SK-N-MC (cell line): ENCODE results near the gene FBH1.

ENCODE experiments used
- DNase-seq: peaks from one replicate; pipeline ENCODE4 v3.0.0-alpha.2; 2011; ENCODE audit warnings: low read depth, low spot score
- H3K27ac ChIP-seq: fragments of 200-600 bp; sonication (generic); 2 replicates; pipeline ENCODE4 v1.5.1; 2016; ENCODE audit warnings: mixed run types
- H3K36me3 ChIP-seq: fragments of 200-600 bp; sonication (generic); 2 replicates; pipeline ENCODE4 v1.6.1; 2017; ENCODE audit warnings: antibody characterized with exemption, low read length, mixed read lengths; ENCODE audit not compliant: insufficient read depth
- H3K4me3 ChIP-seq: fragments of 200-600 bp; sonication (generic); 2 replicates; pipeline ENCODE4 v1.5.1; 2016
- H3K9ac ChIP-seq: fragments of 200-600 bp; sonication (generic); 2 replicates; pipeline ENCODE4 v1.8.0; 2017; ENCODE audit warnings: mixed run types, mixed read lengths; ENCODE audit not compliant: insufficient read length
- H3K9me3 ChIP-seq: fragments of 200-600 bp; sonication (generic); 2 replicates; pipeline ENCODE4 v1.6.1; 2017; ENCODE audit warnings: low read depth, mild to moderate bottlenecking, antibody characterized with exemption, low read length, moderate library complexity, mixed read lengths
- EZH2 ChIP-seq: fragments of 200-600 bp; sonication (generic); IDR thresholded peaks from one replicate; pipeline ENCODE4 v1.6.1; 2017; ENCODE audit warnings: antibody characterized with exemption
- FOXP2 ChIP-seq: optimal IDR thresholded peaks from 2 replicates; pipeline ENCODE3; 2011; ENCODE audit warnings: mild to moderate bottlenecking, moderate library complexity; ENCODE audit not compliant: insufficient read depth; ENCODE audit errors: extremely low read length, control extremely low read depth
- POLR2AphosphoS5 ChIP-seq: IDR thresholded peaks from 2 replicates; pipeline ENCODE4 v1.6.1; 2012; ENCODE audit warnings: mild to moderate bottlenecking, low read depth, low read length, borderline replicate concordance

The FBH1 gene

GRCh38 chr10:5951167-5951711, 61.2 kb downstream of the FBH1 start:
- Histone ChIP-seq H3K36me3 (no peaks in the 10 kb centered on the region), H3K9me3 (no peaks in the 10 kb centered on the region), H3K27ac (no peak overlapping the region), H3K9ac (no peak overlapping the region), H3K4me3 (no peak overlapping the region)
- TF ChIP-seq FOXP2, result no peak
- TF ChIP-seq EZH2, result no peak
- no peak for TF ChIP-seq POLR2AphosphoS5
- DNase-seq, result no peak

GRCh38 chr10:5951721-5952407, 61.8 kb downstream of the FBH1 start:
- no peaks in the 10 kb centered on the region for H3K36me3 ChIP-seq
- H3K27ac ChIP-seq, result no peak overlapping the region
- DNase-seq, result no peak
- TF ChIP-seq EZH2 (no peak), POLR2AphosphoS5 (no peak), FOXP2 (no peak)
- H3K9ac ChIP-seq, result no peak overlapping the region
- H3K9me3 ChIP-seq, result no peaks in the 10 kb centered on the region
- H3K4me3 ChIP-seq, result no peak overlapping the region

- DNase-seq, result no peak
- TF ChIP-seq EZH2 (no peak), FOXP2 (no peak), POLR2AphosphoS5 (no peak)
- Histone ChIP-seq H3K36me3 (no peaks in the 10 kb centered on the region), H3K4me3 (no peak overlapping the region), H3K9me3 (no peaks in the 10 kb centered on the region), H3K9ac (no peak overlapping the region), H3K27ac (no peak overlapping the region)
Observed at GRCh38 chr10:5952731-5953385, 62.8 kb downstream of the FBH1 start.

DNA sequence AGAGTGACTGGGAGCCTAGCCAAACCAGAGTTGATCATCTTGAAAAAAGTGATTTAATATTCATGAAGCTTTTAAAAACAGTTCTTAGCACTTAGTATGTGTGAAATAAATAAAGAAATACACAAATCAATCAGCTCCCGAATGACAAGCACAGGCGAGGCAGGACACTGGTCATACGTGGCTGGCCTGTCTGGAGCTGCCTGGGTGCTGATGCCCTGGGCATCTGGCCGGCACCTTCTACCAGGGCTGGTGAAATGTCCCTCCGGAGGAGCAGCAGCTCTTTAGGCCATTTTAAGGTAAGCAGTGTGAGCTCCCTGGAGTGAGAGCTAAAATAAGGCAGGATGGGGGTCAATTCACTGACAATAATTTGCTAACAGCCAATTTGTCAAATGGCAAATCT, 63.6 kb downstream of the FBH1 start:
- DNase-seq, result no peak
- H3K4me3 ChIP-seq, result no peak overlapping the region
- H3K27ac ChIP-seq, result no peak overlapping the region
- no peak for TF ChIP-seq EZH2
- TF ChIP-seq POLR2AphosphoS5, result no peak
- no peak for TF ChIP-seq FOXP2
- H3K36me3 ChIP-seq, result no peaks in the 10 kb centered on the region
- H3K9me3 ChIP-seq, result no peaks in the 10 kb centered on the region
- no peak overlapping the region for H3K9ac ChIP-seq

DNA sequence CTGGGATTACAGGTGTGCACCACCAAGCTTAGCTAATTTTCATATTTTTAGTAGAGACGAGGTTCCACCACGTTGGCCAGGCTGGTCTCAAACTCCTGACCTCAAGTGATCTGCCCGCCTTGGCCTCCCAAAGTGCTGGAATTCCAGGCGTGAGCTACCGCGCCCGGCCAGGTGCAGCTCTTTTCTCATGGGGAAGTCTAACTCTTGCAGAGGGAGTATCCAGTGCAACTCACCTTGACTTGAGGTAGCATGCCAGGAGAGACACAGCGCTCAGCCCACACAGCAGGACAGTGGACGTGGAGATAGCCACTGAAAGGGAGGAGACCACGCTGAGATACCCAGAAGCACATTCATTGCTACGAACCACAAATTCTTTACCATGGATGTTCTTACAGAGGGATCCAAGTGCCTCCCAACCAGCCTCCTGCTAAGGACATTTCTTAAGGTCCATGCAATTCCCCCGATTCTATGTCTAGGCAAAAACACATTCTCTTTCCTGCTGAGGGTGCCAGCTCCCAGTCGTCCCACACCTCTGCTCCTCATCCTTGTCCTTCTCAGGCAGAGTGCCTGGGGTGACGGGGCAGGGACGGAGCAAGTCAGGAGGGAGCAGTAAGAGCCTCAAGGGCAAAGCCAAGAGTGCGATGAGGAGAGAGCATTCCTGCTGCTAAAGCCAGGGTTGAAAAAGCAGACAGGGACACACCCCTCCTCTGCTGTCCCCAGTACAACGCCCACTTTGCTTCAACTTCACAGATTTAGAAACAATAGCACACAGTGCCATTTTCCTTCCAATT, 66.3 kb downstream of the FBH1 start:
- H3K36me3 ChIP-seq, result no peaks in the 10 kb centered on the region
- H3K9ac ChIP-seq, result no peak overlapping the region
- H3K4me3 ChIP-seq, result no peak overlapping the region
- no peak overlapping the region for H3K27ac ChIP-seq
- no peak for DNase-seq
- no peak for TF ChIP-seq EZH2
- TF ChIP-seq POLR2AphosphoS5, result no peak
- no peak for TF ChIP-seq FOXP2
- H3K9me3 ChIP-seq, result no peaks in the 10 kb centered on the region

GRCh38 chr10:5958077-5958476, 68.0 kb downstream of the FBH1 start:
- no peak overlapping the region for H3K9ac ChIP-seq
- no peaks in the 10 kb centered on the region for H3K36me3 ChIP-seq
- no peak for DNase-seq
- no peak overlapping the region for H3K4me3 ChIP-seq
- no peak overlapping the region for H3K27ac ChIP-seq
- no peak for TF ChIP-seq EZH2
- no peak for TF ChIP-seq POLR2AphosphoS5
- no peak for TF ChIP-seq FOXP2
- no peaks in the 10 kb centered on the region for H3K9me3 ChIP-seq

DNA sequence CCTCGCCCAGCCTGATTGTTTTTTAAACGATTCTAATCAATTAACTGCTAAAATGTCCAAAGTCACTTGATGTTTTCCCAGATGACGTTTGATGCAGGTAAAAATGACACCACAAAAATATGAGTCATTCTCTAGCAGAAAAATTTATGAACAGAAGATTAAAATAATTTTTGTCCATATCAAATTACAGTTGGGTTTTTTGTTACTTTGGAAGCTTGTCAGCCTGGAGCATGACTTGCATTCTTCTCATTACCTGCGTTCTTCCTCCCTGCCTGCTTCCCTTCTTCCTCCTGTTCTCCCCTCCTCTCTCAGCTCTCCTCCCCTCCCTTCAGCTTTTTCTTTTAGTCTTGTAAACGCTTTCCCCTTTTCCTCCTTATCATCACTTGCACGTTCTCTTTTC, 68.6 kb downstream of the FBH1 start:
- Histone ChIP-seq H3K36me3 (no peaks in the 10 kb centered on the region), H3K4me3 (no peak overlapping the region), H3K9me3 (no peaks in the 10 kb centered on the region), H3K27ac (no peak overlapping the region), H3K9ac (no peak overlapping the region)
- no peak for TF ChIP-seq FOXP2
- TF ChIP-seq EZH2, result no peak
- DNase-seq, result no peak

DNA sequence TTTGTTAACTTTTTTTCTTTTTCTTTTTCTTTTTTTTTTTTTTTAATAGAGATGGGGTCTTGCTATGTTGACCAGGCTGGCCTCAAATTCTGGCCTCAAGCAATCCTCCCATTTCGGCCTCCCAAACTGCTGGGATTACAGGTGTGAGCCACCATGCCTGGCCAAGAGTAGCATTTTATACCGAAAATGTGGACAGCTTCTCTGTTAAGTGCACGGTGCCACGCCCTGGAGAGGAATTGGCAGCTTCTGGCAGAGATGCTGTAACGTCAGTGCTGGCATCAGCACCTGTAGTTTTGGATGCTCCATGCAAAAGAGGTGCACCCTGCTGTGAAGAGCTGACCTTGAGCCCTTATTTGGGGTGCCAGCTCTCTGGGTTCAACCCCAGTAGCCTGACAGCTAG, 69.1 kb downstream of the FBH1 start:
- TF ChIP-seq FOXP2 (no peak), EZH2 (no peak), POLR2AphosphoS5 (no peak)
- Histone ChIP-seq H3K4me3 (no peak overlapping the region), H3K27ac (no peak overlapping the region), H3K9me3 (no peaks in the 10 kb centered on the region), H3K36me3 (no peaks in the 10 kb centered on the region), H3K9ac (no peak overlapping the region)
- DNase-seq, result no peak
